Psoas muscle (tissue), 8 donors: Measurements from ENCODE around the gene TJP1. TPM values are rescaled to one million over a fixed set of nuclear protein-coding genes. Genes with fewer than 3 reads are reported as not detected.

Experiments
- ATAC-seq, 4 donors: fragments of 200-7000 bp; cut with Tn5 transposase; one replicate each; pipeline ENCODE4 v1.9.1; 2020; ENCODE audit warnings: moderate library complexity in 3 of 4, mild to moderate bottlenecking in 2 of 4
- DNase-seq, 2 donors: peaks; one replicate each; pipeline ENCODE4 v3.0.0-alpha.2; 2020
- H3K27ac ChIP-seq: fragments of 200-600 bp; one replicate; pipeline ENCODE4 v1.8.0; 2022
- H3K27me3 ChIP-seq, 3 donors: fragments of 200-600 bp in 1 of 3; one replicate each; pipeline versions ENCODE4 v1.6.1 to v1.8.0; 2013 to 2022; ENCODE audit warnings: low read length in 2 of 3, mild to moderate bottlenecking in 2 of 3, moderate library complexity in 1 of 3; ENCODE audit not compliant: insufficient read depth in 3 of 3
- H3K36me3 ChIP-seq, 2 donors: fragments of 200-600 bp in 1 of 2; one replicate each; pipeline versions ENCODE4 v1.6.1 to v1.8.0; 2013 to 2022; ENCODE audit warnings: low read depth in 1 of 2, mild to moderate bottlenecking in 1 of 2, moderate library complexity in 1 of 2; ENCODE audit not compliant: insufficient read depth in 1 of 2
- H3K4me1 ChIP-seq: fragments of 200-600 bp; one replicate; pipeline ENCODE4 v1.8.0; 2022
- H3K4me3 ChIP-seq: fragments of 200-600 bp; one replicate; pipeline ENCODE4 v1.8.0; 2022; ENCODE audit warnings: mild to moderate bottlenecking
- H3K9me3 ChIP-seq: fragments of 200-600 bp; one replicate; pipeline ENCODE4 v1.8.0; 2022
- CTCF ChIP-seq: fragments of 200-600 bp; IDR thresholded peaks from one replicate; pipeline ENCODE4 v1.8.0; 2022; ENCODE audit warnings: antibody characterized with exemption
- WGBS, 3 donors: extraction: QIAGEN DNeasy Blood & Tissue Kit; methylation state at CpG; one replicate each; pipeline versions ENCODE4 v1.1.6 to v1.1.7; 2013; 5-methylcytosine and 5-hydroxymethylcytosine counted together
- intact Hi-C, 2 donors: fragments of 100-400 bp; cut with DNase I; formaldehyde crosslinking; loops; one replicate each; pipeline versions ENCODE4 v1.11.0 to v1.14.2; 2022
- long read RNA-seq, 2 donors: library from polyadenylated mRNA; unstranded; transcript quantifications; one replicate each; pipeline ENCODE4 v2.0.0, GENCODE V29; 2021
- polyA plus RNA-seq, 3 donors: library from polyadenylated mRNA; stranded (reverse); fragments of 200-250 nt; gene quantifications; one replicate each; pipeline ENCODE4 v1.2.3, GENCODE V29; 2013
- total RNA-seq, 4 donors: library from RNA; stranded (reverse); fragmentation: NEBNext Ultra II Directional in 2 of 4; extraction: Animal tissue kit (Norgen Biotek cat#: 25700) in 2 of 4; gene quantifications; one replicate each; pipeline versions ENCODE4 v1.2.1 to v1.2.4, GENCODE V29; 2021 to 2023
- donor health status: healthy with polysubstance abuse.
- donor health status: DM: no; HTN: no; CAD: no; lungs with moderate emphysema.
- donor health status: Bipolar disorder and iron deficiency.
- donor health status: healthy.
- donor health status: DM: yes; HTN: yes; CAD: no.
- donor health status: DM: no; HTN: no; CAD: no.
- donor health status: DM: no; HTN: no; CAD: no.
- donor health status: DM: yes; HTN: yes; CAD: no.

The TJP1 gene
- total RNA-seq = 10 to 100 TPM; 32.6 to 49.9 (median 48.1) TPM
- 10 to 100 TPM in 2 of 3 donors, 1 to 10 TPM in 1; 8.6 to 16.3 (median 15.5) TPM for polyA plus RNA-seq
- long read RNA-seq, donor 1, partial matches to known transcripts = 11 of 12 reads
- long read RNA-seq, donor 1, other reads (novel, unspliced or antisense) = 1 of 12 reads
- long read RNA-seq, donor 2, partial matches to known transcripts = 18 of 27 reads
- long read RNA-seq, donor 2, other reads (novel, unspliced or antisense) = 8 of 27 reads

GRCh38 chr15:29822100-29822683 is at the start of gene TJP1:
Gene TJP1 (minus strand): TSS chr15:29822468. CDS start chr15:29822028, 440 bp downstream.
- DNase-seq (peak; percentile 81 to 85), ATAC-seq (peak; percentile 92 to 96 (median 94))
- intact Hi-C loops = loop anchor here (5.0 to 10.0 kb wide), 4 partner anchors 50 to 103 kb away; no protein-coding TSS in a partner anchor
- Histone ChIP-seq H3K27me3 (no peaks in the 10 kb centered on the region), H3K4me3 (peak within 1 kb of the TSS; percentile 90), H3K4me1 (peaks cover 21% of the 10 kb centered on the region), H3K27ac (peak within 1 kb of the TSS; percentile 99), H3K36me3 (no peaks in the 10 kb centered on the region), H3K9me3 (no peaks in the 10 kb centered on the region)
- 0 to 1% (median 0%) methylated on average over 43 to 78 of the region's 80 CpGs for WGBS, 3 donors
- TF ChIP-seq CTCF = no peak

GRCh38 chr15:29871401-29871800 is 49.1 kb upstream of the TJP1 start:
- intact Hi-C loops = loop anchor here in 1 of 2 donors (5.0 kb wide), 1 partner anchor 49 kb away; the partner anchor contains the start of gene TJP1
- ATAC-seq (peak in 3 of 4 donors; percentile 21 to 61 (median 46)), DNase-seq (peak; percentile 26 to 74)
- no peaks in the 10 kb centered on the region for H3K9me3 ChIP-seq
- 49 to 59% (median 57%) methylated on average over 19 of the region's 19 CpGs for WGBS, 3 donors
- peak overlapping the region; percentile 71 for H3K27ac ChIP-seq
- no peaks in the 10 kb centered on the region for H3K27me3 ChIP-seq
- no peak overlapping the region for H3K4me3 ChIP-seq
- H3K36me3 ChIP-seq = no peaks in the 10 kb centered on the region
- no peaks in the 10 kb centered on the region for H3K4me1 ChIP-seq
- TF ChIP-seq CTCF = no peak

- Histone ChIP-seq H3K27ac (peak overlapping the region; percentile 71), H3K36me3 (no peaks in the 10 kb centered on the region), H3K9me3 (no peaks in the 10 kb centered on the region), H3K27me3 (no peaks in the 10 kb centered on the region), H3K4me1 (no peaks in the 10 kb centered on the region), H3K4me3 (peak overlapping the region; percentile 12)
- intact Hi-C loops = loop anchor here in 1 of 2 donors (5.0 kb wide), 1 partner anchor 48 kb away; the partner anchor contains the start of gene TJP1
- peak in 1 of 2 donors; percentile 57 for DNase-seq
- ATAC-seq = peak in 1 of 4 donors; percentile 36
- TF ChIP-seq CTCF = no peak
- WGBS, 3 donors = 42 to 51% (median 45%) methylated on average over 11 of the region's 11 CpGs
Observed at GRCh38 chr15:29870495-29871151, 48.4 kb upstream of the TJP1 start.

GRCh38 chr15:29867241-29868000 is 45.2 kb upstream of the TJP1 start:
- Histone ChIP-seq H3K27ac (no peak overlapping the region), H3K27me3 (no peaks in the 10 kb centered on the region), H3K36me3 (no peaks in the 10 kb centered on the region), H3K4me1 (no peaks in the 10 kb centered on the region), H3K9me3 (no peaks in the 10 kb centered on the region), H3K4me3 (no peak overlapping the region)
- ATAC-seq (no peak), DNase-seq (no peak)
- 55 to 69% (median 65%) methylated on average over 3 of the region's 3 CpGs for WGBS, 3 donors
- no peak for TF ChIP-seq CTCF
- intact Hi-C loops = no loop called here
